ENCODE measurements around the gene ZNF182.
"Not testable (repeated sequence)": the region's sequence is repeated elsewhere in the genome, so short reads cannot be mapped to it uniquely, and the experiment has no call there.

The ZNF182 gene

GRCh38 chrX:47992669-47993068 lies 11.1 kb downstream of the ZNF182 start:
- no peak for DNase-seq

GRCh38 chrX:47992095-47992380 lies 11.8 kb downstream of the ZNF182 start:
- no peak for DNase-seq

- DNase-seq = no peak
These were observed 12.3 kb downstream of the ZNF182 start for GRCh38 chrX:47991263-47992094.

- no peak for DNase-seq
These were observed 27.3 kb downstream of the ZNF182 start for GRCh38 chrX:47976254-47977151.

GRCh38 chrX:47973235-47973634 lies 30.6 kb downstream of the ZNF182 start:
- DNase-seq = no peak

- not testable (repeated sequence) for DNase-seq
These were observed 38.3 kb downstream of the ZNF182 start for GRCh38 chrX:47965526-47965925.

- not testable (repeated sequence) for DNase-seq
These were observed 42.0 kb downstream of the ZNF182 start for GRCh38 chrX:47961830-47962229.

GRCh38 chrX:47960406-47960805 lies 43.4 kb downstream of the ZNF182 start:
- no peak for DNase-seq

GRCh38 chrX:47958761-47959342 lies 44.9 kb downstream of the ZNF182 start:
- DNase-seq = peak in 1 of 2 experiments; percentile 9

GRCh38 chrX:47958206-47958605 lies 45.6 kb downstream of the ZNF182 start:
- DNase-seq = not testable (repeated sequence)

GRCh38 chrX:47956016-47956415 lies 47.8 kb downstream of the ZNF182 start:
- no peak for DNase-seq

- DNase-seq = not testable (repeated sequence)
These were observed 48.5 kb downstream of the ZNF182 start for GRCh38 chrX:47955295-47955694.

- no peak for DNase-seq
These were observed 62.4 kb downstream of the ZNF182 start for GRCh38 chrX:47941423-47941822.

GRCh38 chrX:47940448-47940847 lies 63.3 kb downstream of the ZNF182 start:
- no peak for DNase-seq

GRCh38 chrX:47936940-47937317 lies 66.9 kb downstream of the ZNF182 start:
- DNase-seq = no peak

- DNase-seq = peak; percentile 3 to 15
These were observed 67.4 kb downstream of the ZNF182 start for GRCh38 chrX:47936224-47936939.

- no peak for DNase-seq
These were observed 69.8 kb downstream of the ZNF182 start for GRCh38 chrX:47933946-47934345.

- not testable (repeated sequence) for DNase-seq
These were observed 71.8 kb downstream of the ZNF182 start for GRCh38 chrX:47931970-47932369.

GRCh38 chrX:47927212-47927611 lies 76.6 kb downstream of the ZNF182 start:
- DNase-seq = no peak
